ENCODE results near the gene PCK2.
A peak's percentile ranks its signal among the peaks of the same experiment; 100 is the strongest.

The PCK2 gene

DNA sequence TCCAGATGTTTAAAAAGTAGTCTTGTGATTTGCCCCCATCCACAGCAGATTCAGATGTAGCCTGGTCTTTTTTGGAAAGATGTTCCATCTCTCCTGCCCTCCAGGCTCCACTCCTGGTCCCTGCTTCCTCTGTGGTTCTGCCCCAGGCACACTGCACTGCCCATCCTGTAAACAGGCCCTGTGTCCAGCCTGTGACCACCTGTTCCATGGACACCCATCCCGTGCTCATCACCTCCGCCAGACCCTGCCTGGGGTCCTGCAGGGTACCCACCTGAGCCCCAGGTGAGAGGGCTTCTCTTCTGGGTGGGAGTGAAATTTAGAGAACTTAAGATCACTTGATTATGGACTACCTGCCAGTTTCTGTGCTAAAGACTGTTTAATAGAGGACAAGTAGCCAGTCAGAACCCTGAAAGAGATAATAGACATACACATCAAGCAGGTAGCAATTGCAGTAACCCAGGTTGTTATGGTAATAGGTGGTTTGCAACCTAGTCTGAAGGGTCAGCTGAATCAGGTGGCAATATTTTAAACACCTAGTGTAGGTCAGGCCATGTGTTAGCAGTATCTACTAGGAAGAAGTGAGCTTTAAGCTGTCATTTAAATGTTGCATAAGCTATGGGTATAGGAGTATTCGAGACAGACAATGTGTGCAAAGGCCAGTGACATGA lies 55.3 kb downstream of the PCK2 start:
- peaks cover 45% of the 10 kb centered on the region for H3K4me1 Mint-ChIP-seq (ENCODE audit: low read depth)
- no peaks in the 10 kb centered on the region for H3K9me3 Mint-ChIP-seq
- peak overlapping the region; percentile 99 for H3K4me3 Mint-ChIP-seq
- peak overlapping the region; percentile 4 for H3K27ac Mint-ChIP-seq
- H3K27me3 Mint-ChIP-seq, result no peaks in the 10 kb centered on the region
- peaks cover 58% of the 10 kb centered on the region for H3K36me3 Mint-ChIP-seq (ENCODE audit: low read depth)

DNA sequence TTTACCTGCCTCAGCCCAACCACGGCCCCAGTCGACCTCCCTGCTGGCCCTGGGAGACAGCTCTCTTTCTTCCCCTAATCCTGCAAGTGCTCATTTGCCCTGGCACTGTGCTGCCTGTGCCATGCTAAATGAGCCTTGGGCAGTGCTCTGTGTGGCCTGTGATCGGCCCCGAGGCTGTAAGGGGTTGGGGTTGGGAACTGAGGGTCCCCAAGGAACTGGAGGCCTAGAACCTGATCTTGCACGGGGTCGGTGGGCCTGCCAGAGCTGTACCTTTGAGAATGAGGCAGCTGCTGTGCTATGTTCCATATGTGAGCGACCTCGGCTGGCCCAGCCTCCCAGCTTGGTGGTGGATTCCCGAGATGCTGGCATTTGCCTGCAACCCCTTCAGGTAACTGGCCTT lies 56.0 kb downstream of the PCK2 start:
- Mint-ChIP-seq H3K36me3 (ENCODE audit: low read depth) (peaks cover 57% of the 10 kb centered on the region), H3K27ac (no peak overlapping the region)

DNA sequence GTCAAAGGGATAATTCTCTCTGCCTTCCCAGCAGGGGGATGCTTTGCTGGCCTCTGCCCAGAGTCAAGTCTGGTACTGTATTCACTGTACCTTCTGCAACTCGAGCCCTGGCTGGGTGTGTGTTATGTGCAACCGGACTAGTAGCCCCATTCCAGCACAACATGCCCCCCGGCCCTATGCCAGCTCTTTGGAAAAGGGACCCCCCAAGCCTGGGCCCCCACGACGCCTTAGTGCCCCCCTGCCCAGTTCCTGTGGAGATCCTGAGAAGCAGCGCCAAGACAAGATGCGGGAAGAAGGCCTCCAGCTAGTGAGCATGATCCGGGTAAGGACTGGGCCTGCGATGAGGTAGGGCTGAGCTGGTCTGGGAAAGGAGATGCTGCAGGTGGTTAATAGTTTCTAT lies 56.5 kb downstream of the PCK2 start:
- no peaks in the 10 kb centered on the region for H3K27me3 Mint-ChIP-seq
- H3K27ac Mint-ChIP-seq, result no peak overlapping the region
- H3K9me3 Mint-ChIP-seq, result no peaks in the 10 kb centered on the region
- H3K36me3 Mint-ChIP-seq (ENCODE audit: low read depth), result peaks cover 55% of the 10 kb centered on the region
- peaks cover 34% of the 10 kb centered on the region for H3K4me1 Mint-ChIP-seq (ENCODE audit: low read depth)
- H3K4me3 Mint-ChIP-seq, result no peak overlapping the region

More for the DNA sequence above, 56.0 kb downstream of the PCK2 start:
- Mint-ChIP-seq H3K9me3 (no peaks in the 10 kb centered on the region), H3K27me3 (no peaks in the 10 kb centered on the region), H3K4me3 (no peak overlapping the region), H3K4me1 (ENCODE audit: low read depth) (peaks cover 39% of the 10 kb centered on the region)

DNA sequence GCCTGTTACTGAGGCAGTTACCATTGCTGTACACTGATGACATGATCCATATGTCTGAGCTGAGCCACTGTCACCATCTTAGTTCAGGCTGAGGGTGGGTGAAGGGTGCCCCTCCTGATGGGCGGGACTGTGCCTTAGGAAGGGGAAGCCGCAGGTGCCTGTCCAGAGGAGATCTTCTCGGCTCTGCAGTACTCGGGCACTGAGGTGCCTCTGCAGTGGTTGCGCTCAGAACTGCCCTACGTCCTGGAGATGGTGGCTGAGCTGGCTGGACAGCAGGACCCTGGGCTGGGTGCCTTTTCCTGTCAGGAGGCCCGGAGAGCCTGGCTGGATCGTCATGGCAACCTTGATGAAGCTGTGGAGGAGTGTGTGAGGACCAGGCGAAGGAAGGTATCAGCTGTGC lies 56.9 kb downstream of the PCK2 start:
- Mint-ChIP-seq H3K4me3 (no peak overlapping the region), H3K27me3 (no peaks in the 10 kb centered on the region), H3K4me1 (ENCODE audit: low read depth) (peaks cover 30% of the 10 kb centered on the region), H3K27ac (no peak overlapping the region), H3K9me3 (no peaks in the 10 kb centered on the region), H3K36me3 (ENCODE audit: low read depth) (peaks cover 55% of the 10 kb centered on the region)

DNA sequence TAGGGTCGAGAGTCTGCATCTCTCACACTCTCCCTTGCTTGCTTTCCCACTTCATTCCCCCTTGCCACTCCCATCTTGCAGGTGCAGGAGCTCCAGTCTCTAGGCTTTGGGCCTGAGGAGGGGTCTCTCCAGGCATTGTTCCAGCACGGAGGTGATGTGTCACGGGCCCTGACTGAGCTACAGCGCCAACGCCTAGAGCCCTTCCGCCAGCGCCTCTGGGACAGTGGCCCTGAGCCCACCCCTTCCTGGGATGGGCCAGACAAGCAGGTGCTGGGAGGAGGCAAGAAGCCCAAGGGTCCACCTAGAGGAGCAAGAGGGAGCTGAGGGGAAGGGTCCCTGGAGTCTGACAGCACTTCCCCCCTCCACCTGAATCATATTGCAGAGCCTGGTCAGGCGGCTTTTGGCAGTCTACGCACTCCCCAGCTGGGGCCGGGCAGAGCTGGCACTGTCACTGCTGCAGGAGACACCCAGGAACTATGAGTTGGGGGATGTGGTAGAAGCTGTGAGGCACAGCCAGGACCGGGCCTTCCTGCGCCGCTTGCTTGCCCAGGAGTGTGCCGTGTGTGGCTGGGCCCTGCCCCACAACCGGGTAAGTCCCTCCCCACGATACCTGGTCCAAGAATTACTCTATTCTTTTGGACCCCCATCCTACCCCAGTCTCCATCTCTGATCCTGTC lies 57.4 kb downstream of the PCK2 start:
- Mint-ChIP-seq H3K36me3 (ENCODE audit: low read depth) (peaks cover 52% of the 10 kb centered on the region), H3K27me3 (no peaks in the 10 kb centered on the region), H3K4me1 (ENCODE audit: low read depth) (peaks cover 29% of the 10 kb centered on the region), H3K9me3 (no peaks in the 10 kb centered on the region), H3K4me3 (no peak overlapping the region), H3K27ac (no peak overlapping the region)
